Stimulated activated naive CD8-positive, alpha-beta T cell treated with anti-CD3 and anti-CD28 coated beads, Interleukin-15, amount 100 ng/mL, for 72 hours (primary cell): ENCODE data around the gene TTLL10.
A peak's percentile ranks its signal among the peaks of the same experiment; 100 is the strongest.
"Not testable (repeated sequence)": the region's sequence is repeated elsewhere in the genome, so short reads cannot be mapped to it uniquely, and the experiment has no call there.

Experiments used
- ATAC-seq: fragments of 150-1000 bp; cut with Tn5 transposase; 2 replicates; pipeline ENCODE4 v1.10.0; 2021; ENCODE audit warnings: mild to moderate bottlenecking, moderate library complexity
- DNase-seq, 2 donors: peaks; one replicate each; pipeline ENCODE4 v3.0.0; 2021 to 2022
- H3K27ac Mint-ChIP-seq, 2 donors: one replicate each; pipeline ENCODE4 v1.8.0; 2022; ENCODE audit warnings: mild to moderate bottlenecking in 2 of 2, mixed read lengths in 2 of 2, moderate library complexity in 2 of 2
- H3K27me3 Mint-ChIP-seq: one replicate; pipeline ENCODE4 v1.8.0; 2022; ENCODE audit warnings: mixed read lengths
- H3K4me1 Mint-ChIP-seq: one replicate; pipeline ENCODE4 v1.8.0; 2022; ENCODE audit warnings: mild to moderate bottlenecking, mixed read lengths
- H3K4me3 Mint-ChIP-seq, 2 donors: one replicate each; pipeline ENCODE4 v1.8.0; 2022; ENCODE audit warnings: mild to moderate bottlenecking in 2 of 2, mixed read lengths in 2 of 2, moderate library complexity in 1 of 2
- H3K9me3 Mint-ChIP-seq, 2 donors: one replicate each; pipeline ENCODE4 v1.8.0; 2022; ENCODE audit warnings: mixed read lengths in 2 of 2

TTLL10 gene

GRCh38 chr1:1171546-1172340 is 1.9 kb upstream of the TTLL10 start:
- H3K27me3 Mint-ChIP-seq = peaks cover 39% of the 10 kb centered on the region
- H3K9me3 Mint-ChIP-seq = no peaks in the 10 kb centered on the region
- H3K4me1 Mint-ChIP-seq = peaks cover 39% of the 10 kb centered on the region
- H3K27ac Mint-ChIP-seq = peak overlapping the region in 1 of 2 donors; percentile 89
- ATAC-seq (peak; percentile 63), DNase-seq (peak; percentile 37 to 64)
- peak overlapping the region; percentile 66 to 84 for H3K4me3 Mint-ChIP-seq

- H3K27me3 Mint-ChIP-seq = peaks cover 44% of the 10 kb centered on the region
- H3K27ac Mint-ChIP-seq = peak overlapping the region in 1 of 2 donors; percentile 48
- DNase-seq (no peak), ATAC-seq (peak; percentile 34)
- H3K4me3 Mint-ChIP-seq = peak overlapping the region; percentile 15 to 37
- peaks cover 39% of the 10 kb centered on the region for H3K4me1 Mint-ChIP-seq
- no peaks in the 10 kb centered on the region for H3K9me3 Mint-ChIP-seq
Measured at GRCh38 chr1:1173061-1173792, 453 bp upstream of the TTLL10 start.

GRCh38 chr1:1175221-1176062 is 1.8 kb downstream of the TTLL10 start:
- H3K27ac Mint-ChIP-seq = no peak overlapping the region
- ATAC-seq = no peak
- peaks cover 36% of the 10 kb centered on the region for H3K27me3 Mint-ChIP-seq
- no peaks in the 10 kb centered on the region for H3K9me3 Mint-ChIP-seq
- peaks cover 31% of the 10 kb centered on the region for H3K4me1 Mint-ChIP-seq
- no peak overlapping the region for H3K4me3 Mint-ChIP-seq
- DNase-seq = no peak

- H3K9me3 Mint-ChIP-seq, H3K27ac Mint-ChIP-seq, H3K4me3 Mint-ChIP-seq, DNase-seq, ATAC-seq: not testable (repeated sequence)
- H3K27me3 Mint-ChIP-seq = peaks cover 35% of the 10 kb centered on the region
- H3K4me1 Mint-ChIP-seq = peaks cover 23% of the 10 kb centered on the region
Measured at GRCh38 chr1:1176063-1176761, 2.5 kb downstream of the TTLL10 start.

- Mint-ChIP-seq H3K27ac (no peak overlapping the region), H3K4me1 (peaks cover 20% of the 10 kb centered on the region), H3K27me3 (peaks cover 40% of the 10 kb centered on the region), H3K9me3 (no peaks in the 10 kb centered on the region), H3K4me3 (no peak overlapping the region)
- no peak for DNase-seq
- no peak for ATAC-seq
Measured at GRCh38 chr1:1176931-1177330, 3.3 kb downstream of the TTLL10 start.

GRCh38 chr1:1177452-1178206 is 3.9 kb downstream of the TTLL10 start:
- Mint-ChIP-seq H3K27ac (no peak overlapping the region), H3K4me3 (no peak overlapping the region), H3K27me3 (peaks cover 40% of the 10 kb centered on the region), H3K9me3 (no peaks in the 10 kb centered on the region), H3K4me1 (peaks cover 20% of the 10 kb centered on the region)
- no peak for DNase-seq
- ATAC-seq = no peak

- H3K27me3 Mint-ChIP-seq = peaks cover 43% of the 10 kb centered on the region
- ATAC-seq (no peak), DNase-seq (no peak)
- peaks cover 19% of the 10 kb centered on the region for H3K4me1 Mint-ChIP-seq
- H3K27ac Mint-ChIP-seq = no peak overlapping the region
- no peaks in the 10 kb centered on the region for H3K9me3 Mint-ChIP-seq
- no peak overlapping the region for H3K4me3 Mint-ChIP-seq
Measured at GRCh38 chr1:1178794-1179331, 5.2 kb downstream of the TTLL10 start.

GRCh38 chr1:1179346-1179982 is 5.8 kb downstream of the TTLL10 start:
- Mint-ChIP-seq H3K27ac (no peak overlapping the region), H3K9me3 (no peaks in the 10 kb centered on the region), H3K4me1 (peaks cover 19% of the 10 kb centered on the region), H3K27me3 (peaks cover 43% of the 10 kb centered on the region), H3K4me3 (no peak overlapping the region)
- DNase-seq = no peak
- peak; percentile 19 for ATAC-seq

GRCh38 chr1:1179983-1180861 is 6.5 kb downstream of the TTLL10 start:
- Mint-ChIP-seq H3K27ac (no peak overlapping the region), H3K9me3 (no peaks in the 10 kb centered on the region), H3K4me1 (peaks cover 19% of the 10 kb centered on the region), H3K4me3 (no peak overlapping the region), H3K27me3 (peaks cover 43% of the 10 kb centered on the region)
- ATAC-seq (peak; percentile 29), DNase-seq (no peak)

- Mint-ChIP-seq H3K27ac (peak overlapping the region in 1 of 2 donors; percentile 91), H3K9me3 (no peaks in the 10 kb centered on the region), H3K4me1 (peaks cover 19% of the 10 kb centered on the region), H3K4me3 (no peak overlapping the region), H3K27me3 (peaks cover 32% of the 10 kb centered on the region)
- ATAC-seq = no peak
- no peak for DNase-seq
Measured at GRCh38 chr1:1181129-1181937, 7.7 kb downstream of the TTLL10 start.

GRCh38 chr1:1181938-1182410 is 8.3 kb downstream of the TTLL10 start:
- ATAC-seq (no peak), DNase-seq (no peak)
- Mint-ChIP-seq H3K4me1 (peaks cover 19% of the 10 kb centered on the region), H3K27me3 (peaks cover 26% of the 10 kb centered on the region), H3K27ac (no peak overlapping the region), H3K4me3 (peak overlapping the region in 1 of 2 donors; percentile 31), H3K9me3 (no peaks in the 10 kb centered on the region)

GRCh38 chr1:1182491-1183220 is 9.0 kb downstream of the TTLL10 start:
- no peak for DNase-seq
- H3K27me3 Mint-ChIP-seq = peaks cover 23% of the 10 kb centered on the region
- H3K27ac Mint-ChIP-seq = no peak overlapping the region
- ATAC-seq = no peak
- H3K4me1 Mint-ChIP-seq = peaks cover 19% of the 10 kb centered on the region
- no peaks in the 10 kb centered on the region for H3K9me3 Mint-ChIP-seq
- no peak overlapping the region for H3K4me3 Mint-ChIP-seq
